Spleen (tissue), 3 donors: ENCODE data around the gene PIGB.

Source experiments
- POLR2A ChIP-seq, 3 donors: fragments of 450-650 bp; IDR thresholded peaks; one replicate each; pipeline ENCODE4 v1.5.1; 2017; ENCODE audit warnings: antibody characterized with exemption in 3 of 3, mild to moderate bottlenecking in 1 of 3
- POLR2AphosphoS5 ChIP-seq, 3 donors: sonication (generic); formaldehyde crosslinking; IDR thresholded peaks; one replicate each; pipeline ENCODE4 v1.5.1; 2017; ENCODE audit warnings: antibody characterized with exemption in 3 of 3

- TF ChIP-seq POLR2AphosphoS5 (IDR thresholded peaks at IDR 0.05), result no peak
- TF ChIP-seq POLR2A (IDR thresholded peaks at IDR 0.05), result no peak
Measured at GRCh38 chr15:55319537-55320237, 665 bp downstream of the PIGB start.
